ENCODE results near the gene RELN. TPM values are rescaled to one million over a fixed set of nuclear protein-coding genes. Genes with fewer than 3 reads are reported as not detected.

Gene RELN
- polyA plus RNA-seq, 3 donors: 9.3 to 12.0 (median 12.0) TPM

GRCh38 chr7:103423467-103424179, 565.8 kb downstream of the RELN start:
- no peak for DNase-seq (ENCODE audit: extremely low read depth in 1 of 11, low read depth in 9 of 11, low spot score in 4 of 11)

Other genes with a start within 250 kb of the RELN start
- 10 to 100 TPM; 23.4 to 27.9 (median 24.5) TPM for gene ORC5, start 218.4 kb upstream of the RELN start, polyA plus RNA-seq (ENCODE audit: insufficient read length in 3 of 3)